Measurements from ENCODE around the gene SRRM5.
A peak's percentile ranks its signal among the peaks of the same experiment; 100 is the strongest.
"Not testable (repeated sequence)": the region's sequence is repeated elsewhere in the genome, so short reads cannot be mapped to it uniquely, and the experiment has no call there.

Gene SRRM5

GRCh38 chr19:43611788-43612187, at the start of gene SRRM5:
TSS of gene SRRM5 (plus strand) at chr19:43612088. CDS start at chr19:43612122, 34 bp downstream.
- no peak for DNase-seq (ENCODE audit: low read depth)

GRCh38 chr19:43562226-43562697, 49.6 kb upstream of the SRRM5 start:
- DNase-seq (ENCODE audit: low read depth), result no peak

- peak; percentile 41 for DNase-seq (ENCODE audit: low read depth)
Observed at GRCh38 chr19:43562698-43563241, 49.1 kb upstream of the SRRM5 start.

GRCh38 chr19:43563816-43564457, 48.0 kb upstream of the SRRM5 start:
- no peak for DNase-seq (ENCODE audit: low read depth)

- DNase-seq (ENCODE audit: low read depth), result no peak
Observed at GRCh38 chr19:43564800-43565199, 47.1 kb upstream of the SRRM5 start.

GRCh38 chr19:43569657-43570056, 42.2 kb upstream of the SRRM5 start:
- no peak for DNase-seq (ENCODE audit: low read depth)

- no peak for DNase-seq (ENCODE audit: low read depth)
Observed at GRCh38 chr19:43570174-43570791, 41.6 kb upstream of the SRRM5 start.

- no peak for DNase-seq (ENCODE audit: low read depth)
Observed at GRCh38 chr19:43572171-43572588, 39.7 kb upstream of the SRRM5 start.

GRCh38 chr19:43574424-43575155, 37.3 kb upstream of the SRRM5 start:
- no peak for DNase-seq (ENCODE audit: low read depth)

- peak; percentile 99 for DNase-seq (ENCODE audit: low read depth)
Observed at GRCh38 chr19:43575156-43575950, 36.5 kb upstream of the SRRM5 start, which contains the start of the genes PINLYP and XRCC1. TSS of gene PINLYP (plus strand) at chr19:43575801. CDS start at chr19:43577192, 1,391 bp downstream. TSS of gene XRCC1 (minus strand) at chr19:43575527. CDS start at chr19:43575458, 69 bp downstream.

- DNase-seq (ENCODE audit: low read depth), result no peak
Observed at GRCh38 chr19:43575955-43576878, 35.7 kb upstream of the SRRM5 start.

- DNase-seq (ENCODE audit: low read depth), result no peak
Observed at GRCh38 chr19:43578787-43579186, 33.1 kb upstream of the SRRM5 start.

- DNase-seq (ENCODE audit: low read depth), result no peak
Observed at GRCh38 chr19:43581467-43581866, 30.4 kb upstream of the SRRM5 start.

GRCh38 chr19:43582495-43582894, 29.4 kb upstream of the SRRM5 start:
- DNase-seq (ENCODE audit: low read depth), result no peak

- no peak for DNase-seq (ENCODE audit: low read depth)
Observed at GRCh38 chr19:43584484-43584883, 27.4 kb upstream of the SRRM5 start.

GRCh38 chr19:43586346-43586745, 25.5 kb upstream of the SRRM5 start:
- DNase-seq (ENCODE audit: low read depth), result no peak

GRCh38 chr19:43587029-43587428, 24.9 kb upstream of the SRRM5 start:
- DNase-seq (ENCODE audit: low read depth), result not testable (repeated sequence)

GRCh38 chr19:43589277-43589676, 22.6 kb upstream of the SRRM5 start:
- no peak for DNase-seq (ENCODE audit: low read depth)

- no peak for DNase-seq (ENCODE audit: low read depth)
Observed at GRCh38 chr19:43589678-43590077, 22.2 kb upstream of the SRRM5 start.

GRCh38 chr19:43591904-43592772, 19.8 kb upstream of the SRRM5 start:
- DNase-seq (ENCODE audit: low read depth), result no peak
